Right atrium auricular region (tissue), 2 donors: Measurements from ENCODE around the gene SYCE1L. TPM values are rescaled to one million over a fixed set of nuclear protein-coding genes. Genes with fewer than 3 reads are reported as not detected.

ENCODE experiments used
- DNase-seq: peaks from one replicate; pipeline ENCODE4 v3.0.0-alpha.2; 2019; ENCODE audit warnings: low spot score
- H3K27ac ChIP-seq, 2 donors: fragments of 200-600 bp; sonication (generic); 1 replicate in 1 of 2; 2 replicates in 1 of 2; pipeline ENCODE4 v1.5.1; 2016 to 2019
- H3K27me3 ChIP-seq, 2 donors: fragments of 200-600 bp; sonication (generic); one replicate each; pipeline versions ENCODE4 v1.5.1 to v1.6.0; 2017 to 2019
- H3K36me3 ChIP-seq: fragments of 200-600 bp; sonication (generic); one replicate; pipeline ENCODE4 v1.5.1; 2016
- H3K4me1 ChIP-seq, 2 donors: fragments of 200-600 bp; sonication (generic); one replicate each; pipeline versions ENCODE4 v1.5.1 to v1.6.0; 2017 to 2019
- H3K4me3 ChIP-seq, 2 donors: fragments of 200-600 bp; sonication (generic); 1 replicate in 1 of 2; 2 replicates in 1 of 2; pipeline ENCODE4 v1.5.1; 2017 to 2019; ENCODE audit warnings: mild to moderate bottlenecking in 1 of 2, moderate library complexity in 1 of 2
- H3K9me3 ChIP-seq, 2 donors: fragments of 200-600 bp; sonication (generic); one replicate each; pipeline ENCODE4 v1.5.1; 2019
- total RNA-seq, 2 donors: library from RNA; depleted of rRNA; stranded (reverse); fragments of >200 nt; gene quantifications; one replicate each; pipeline ENCODE4 v1.1.0, GENCODE V29; 2016
- TF ChIP-seq, protein P1 (sequence below), 2 donors: fragments of 200-600 bp; sonication (generic); IDR thresholded peaks; one replicate each; pipeline ENCODE4 v1.5.1; 2019; ENCODE audit warnings: antibody characterized with exemption in 2 of 2

SYCE1L gene
- total RNA-seq, 2 donors from 2014 or later: 1.8 TPM; not detected in 1

DNA sequence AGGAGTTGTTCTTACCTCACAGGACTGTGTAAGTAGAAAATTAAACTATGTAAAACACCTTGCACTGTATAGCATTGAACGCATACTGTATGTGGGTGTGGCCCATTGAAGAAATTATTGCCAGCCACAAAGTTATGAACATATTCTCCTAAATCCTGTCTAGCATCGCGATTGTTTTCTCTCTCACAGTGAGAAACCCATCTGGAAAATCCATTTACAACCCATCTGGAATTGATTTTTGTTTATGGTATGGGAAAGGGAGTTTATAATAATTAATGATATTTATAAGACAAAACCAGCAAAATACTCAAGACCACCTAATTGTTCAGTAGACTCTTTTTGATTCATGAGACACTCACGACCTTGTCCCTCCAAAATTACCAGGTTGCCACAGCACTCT, 30.3 kb upstream of the SYCE1L start:
- Histone ChIP-seq H3K4me1 (no peaks in the 10 kb centered on the region), H3K4me3 (no peak overlapping the region), H3K27ac (no peak overlapping the region), H3K9me3 (no peaks in the 10 kb centered on the region), H3K27me3 (no peaks in the 10 kb centered on the region), H3K36me3 (no peaks in the 10 kb centered on the region)
- no peak for DNase-seq
- TF ChIP-seq, protein P1, sequence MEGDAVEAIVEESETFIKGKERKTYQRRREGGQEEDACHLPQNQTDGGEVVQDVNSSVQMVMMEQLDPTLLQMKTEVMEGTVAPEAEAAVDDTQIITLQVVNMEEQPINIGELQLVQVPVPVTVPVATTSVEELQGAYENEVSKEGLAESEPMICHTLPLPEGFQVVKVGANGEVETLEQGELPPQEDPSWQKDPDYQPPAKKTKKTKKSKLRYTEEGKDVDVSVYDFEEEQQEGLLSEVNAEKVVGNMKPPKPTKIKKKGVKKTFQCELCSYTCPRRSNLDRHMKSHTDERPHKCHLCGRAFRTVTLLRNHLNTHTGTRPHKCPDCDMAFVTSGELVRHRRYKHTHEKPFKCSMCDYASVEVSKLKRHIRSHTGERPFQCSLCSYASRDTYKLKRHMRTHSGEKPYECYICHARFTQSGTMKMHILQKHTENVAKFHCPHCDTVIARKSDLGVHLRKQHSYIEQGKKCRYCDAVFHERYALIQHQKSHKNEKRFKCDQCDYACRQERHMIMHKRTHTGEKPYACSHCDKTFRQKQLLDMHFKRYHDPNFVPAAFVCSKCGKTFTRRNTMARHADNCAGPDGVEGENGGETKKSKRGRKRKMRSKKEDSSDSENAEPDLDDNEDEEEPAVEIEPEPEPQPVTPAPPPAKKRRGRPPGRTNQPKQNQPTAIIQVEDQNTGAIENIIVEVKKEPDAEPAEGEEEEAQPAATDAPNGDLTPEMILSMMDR (IDR thresholded peaks at IDR 0.05): no peak

DNA sequence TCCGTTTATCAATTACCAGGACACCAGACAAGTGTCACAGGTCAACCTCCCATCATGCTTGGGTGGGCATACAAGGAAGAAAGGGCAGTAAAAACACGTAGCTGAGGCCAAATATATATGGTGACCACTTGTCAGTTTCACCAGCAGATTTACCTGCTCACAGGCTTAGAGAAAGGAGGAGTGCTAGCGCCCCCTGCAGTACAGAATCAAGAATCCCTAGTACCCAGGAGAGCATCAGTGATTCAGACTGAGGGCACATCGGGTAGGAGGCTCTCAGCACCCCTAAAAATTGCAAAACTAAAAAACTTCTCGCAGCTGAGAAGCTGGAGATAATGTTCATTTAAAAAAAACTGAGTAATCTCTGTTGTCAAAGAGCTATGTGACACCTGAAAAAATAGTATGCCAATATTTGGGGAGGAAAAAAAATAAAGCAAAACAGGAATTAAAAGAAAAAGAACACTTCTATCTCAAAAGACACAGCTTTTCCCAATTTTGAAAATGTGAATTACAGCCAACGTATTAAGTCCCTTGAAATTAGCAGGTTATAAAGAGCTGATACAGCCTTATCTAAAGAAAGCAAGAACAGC, 29.5 kb upstream of the SYCE1L start:
- Histone ChIP-seq H3K9me3 (no peaks in the 10 kb centered on the region), H3K27ac (no peak overlapping the region), H3K27me3 (no peaks in the 10 kb centered on the region), H3K36me3 (no peaks in the 10 kb centered on the region), H3K4me3 (no peak overlapping the region), H3K4me1 (no peaks in the 10 kb centered on the region)
- DNase-seq: no peak
- TF ChIP-seq, protein P1 (IDR thresholded peaks at IDR 0.05): peak; percentile 29 to 76

DNA sequence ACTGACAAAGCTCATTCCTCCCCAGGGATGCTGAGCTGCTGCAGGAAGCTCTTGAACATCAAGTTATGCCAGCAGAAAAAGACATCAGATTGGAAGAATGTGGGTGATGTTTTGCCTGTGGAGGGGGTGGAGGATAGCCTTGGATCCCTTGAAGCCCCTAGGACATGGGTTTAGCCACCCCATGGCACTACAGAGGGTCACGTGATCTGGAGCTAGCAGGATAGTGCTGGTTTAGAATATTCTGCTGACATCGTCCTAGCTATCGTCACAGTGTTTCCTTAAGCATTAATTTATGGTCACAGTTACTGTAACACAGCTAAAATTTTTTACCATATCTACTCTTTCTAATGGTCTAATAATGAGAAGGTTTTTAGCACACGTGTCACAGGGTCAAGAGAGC, 28.4 kb upstream of the SYCE1L start:
- TF ChIP-seq, protein P1 (IDR thresholded peaks at IDR 0.05): no peak
- H3K27ac ChIP-seq: no peak overlapping the region
- H3K4me1 ChIP-seq: no peaks in the 10 kb centered on the region
- H3K9me3 ChIP-seq: no peaks in the 10 kb centered on the region
- H3K36me3 ChIP-seq: no peaks in the 10 kb centered on the region
- no peak for DNase-seq
- no peak overlapping the region for H3K4me3 ChIP-seq
- no peaks in the 10 kb centered on the region for H3K27me3 ChIP-seq

DNA sequence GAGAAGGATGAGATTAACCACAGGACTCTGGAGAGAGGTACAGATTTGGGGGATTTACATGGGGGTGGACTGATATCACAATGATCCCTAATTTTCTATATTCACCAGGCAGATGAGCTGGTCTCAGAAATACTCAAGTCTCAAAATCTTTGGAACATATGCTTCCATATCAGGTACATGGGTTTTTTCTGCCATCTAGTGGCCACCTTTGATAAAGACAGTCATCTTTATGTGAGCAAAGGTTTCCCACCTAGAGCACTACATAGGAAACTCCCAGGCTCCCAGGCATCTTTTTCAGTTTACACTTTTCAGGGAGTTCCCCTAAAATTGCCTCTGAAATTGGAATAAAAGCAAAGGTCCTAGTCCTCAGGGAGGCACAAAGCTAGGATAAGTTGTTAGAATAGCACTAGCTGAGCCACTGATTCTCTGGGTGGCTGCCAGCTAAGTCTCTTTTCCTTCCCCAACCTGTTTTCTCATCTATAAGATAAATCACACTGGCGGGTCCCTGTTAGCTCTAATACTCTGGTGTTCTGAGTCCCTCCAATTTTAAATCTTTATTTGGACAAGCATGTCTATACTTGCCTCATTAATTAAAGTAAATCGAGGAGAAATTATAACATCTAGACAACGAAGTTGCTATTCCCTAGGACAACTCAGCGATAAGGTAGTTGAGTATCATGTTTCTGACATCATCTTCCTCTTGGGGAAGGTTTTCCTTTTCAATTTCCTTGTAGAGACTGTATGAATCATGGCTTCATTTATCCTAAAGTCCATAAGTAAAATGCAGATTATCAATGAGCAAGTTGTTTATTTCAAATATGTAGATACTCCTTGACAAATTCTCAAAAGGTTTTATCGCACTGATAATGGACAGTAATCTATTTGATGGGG, 27.2 kb upstream of the SYCE1L start:
- no peak overlapping the region for H3K27ac ChIP-seq
- TF ChIP-seq, protein P1 (IDR thresholded peaks at IDR 0.05): peak; percentile 65 to 87
- no peaks in the 10 kb centered on the region for H3K4me1 ChIP-seq
- no peaks in the 10 kb centered on the region for H3K9me3 ChIP-seq
- H3K36me3 ChIP-seq: no peaks in the 10 kb centered on the region
- DNase-seq: no peak
- no peak overlapping the region for H3K4me3 ChIP-seq
- no peaks in the 10 kb centered on the region for H3K27me3 ChIP-seq

DNA sequence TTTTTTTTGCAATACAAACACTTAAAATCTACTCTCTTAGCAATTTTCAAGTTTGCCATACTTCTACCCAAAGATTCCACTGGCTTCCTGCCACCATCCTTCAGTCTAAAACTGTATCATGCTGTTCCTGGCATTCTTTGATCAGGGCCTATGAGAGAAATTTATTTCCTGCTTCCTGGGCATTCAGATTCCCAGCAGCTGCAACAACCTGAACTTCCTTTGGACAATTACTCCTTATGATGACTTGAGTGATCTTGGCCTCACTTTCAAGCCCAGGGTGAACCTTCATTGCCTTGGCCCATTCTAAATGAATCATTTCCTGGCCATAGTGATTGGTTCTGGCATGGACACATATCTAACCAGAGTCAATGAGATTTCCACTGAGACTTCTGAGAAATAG, 26.3 kb upstream of the SYCE1L start:
- no peaks in the 10 kb centered on the region for H3K27me3 ChIP-seq
- H3K9me3 ChIP-seq: no peaks in the 10 kb centered on the region
- TF ChIP-seq, protein P1 (IDR thresholded peaks at IDR 0.05): no peak
- no peak for DNase-seq
- no peaks in the 10 kb centered on the region for H3K4me1 ChIP-seq
- no peak overlapping the region for H3K27ac ChIP-seq
- H3K36me3 ChIP-seq: no peaks in the 10 kb centered on the region
- no peak overlapping the region for H3K4me3 ChIP-seq
